GM19238 (cell line): ENCODE measurements around the gene LCAT.

Experiments used
- DNase-seq: peaks from one replicate; pipeline ENCODE4 v3.0.0; 2011; ENCODE audit warnings: low spot score; ENCODE audit not compliant: insufficient read length

Gene LCAT

GRCh38 chr16:67968400-67969253, 24.7 kb upstream of the LCAT start, which contains the start of gene SLC12A4:
Gene SLC12A4 (minus strand): TSS chr16:67968637. CDS start chr16:67968553, 84 bp downstream.
- DNase-seq, result peak; percentile 98

- peak; percentile 58 for DNase-seq
These were observed 24.1 kb upstream of the LCAT start for GRCh38 chr16:67967958-67968399.

- DNase-seq, result peak; percentile 36
These were observed 23.4 kb upstream of the LCAT start for GRCh38 chr16:67967183-67967957.

GRCh38 chr16:67966549-67967182, 22.7 kb upstream of the LCAT start:
- DNase-seq, result no peak

GRCh38 chr16:67965668-67966548, 22.0 kb upstream of the LCAT start:
- DNase-seq, result no peak

GRCh38 chr16:67964477-67965131, 20.7 kb upstream of the LCAT start:
- no peak for DNase-seq

GRCh38 chr16:67963662-67964321, 19.9 kb upstream of the LCAT start:
- DNase-seq, result no peak

GRCh38 chr16:67963292-67963661, 19.4 kb upstream of the LCAT start:
- DNase-seq, result no peak

- DNase-seq, result no peak
These were observed 18.2 kb upstream of the LCAT start for GRCh38 chr16:67962135-67962534.

- no peak for DNase-seq
These were observed 17.6 kb upstream of the LCAT start for GRCh38 chr16:67961551-67961957.

GRCh38 chr16:67959536-67960329, 15.8 kb upstream of the LCAT start:
- no peak for DNase-seq

- no peak for DNase-seq
These were observed 13.7 kb upstream of the LCAT start for GRCh38 chr16:67957622-67958021.

GRCh38 chr16:67954421-67955196, 10.7 kb upstream of the LCAT start:
- DNase-seq, result no peak

- DNase-seq, result no peak
These were observed 9.9 kb upstream of the LCAT start for GRCh38 chr16:67953641-67954375.

GRCh38 chr16:67951485-67951884, 7.6 kb upstream of the LCAT start:
- no peak for DNase-seq

GRCh38 chr16:67950335-67950843, 6.5 kb upstream of the LCAT start:
- DNase-seq, result no peak

- no peak for DNase-seq
These were observed 5.7 kb upstream of the LCAT start for GRCh38 chr16:67949645-67950044.
